Pancreas (tissue), 10 donors: ENCODE data around the gene CCDC102A. TPM values are rescaled to one million over a fixed set of nuclear protein-coding genes. Genes with fewer than 3 reads are reported as not detected.
A peak's percentile ranks its signal among the peaks of the same experiment; 100 is the strongest.

Experiments used
- ATAC-seq, 4 donors: fragments of 200-7000 bp; cut with Tn5 transposase; one replicate each; pipeline versions ENCODE4 v1.8.0 to v1.9.1; 2020; ENCODE audit warnings: mild to moderate bottlenecking in 4 of 4, moderate library complexity in 4 of 4
- DNase-seq, 6 donors: peaks; one replicate each; pipeline ENCODE4 v3.0.0-alpha.2; 2020
- FAIRE-seq: peaks from 2 replicates; lab custom pipeline; 2012; peaks lifted over from hg19 to GRCh38; lab: Jason Lieb, UNC
- H3K27ac ChIP-seq, 4 donors: fragments of 200-600 bp; sonication (generic); 1 replicate in 3 of 4; 2 replicates in 1 of 4; pipeline versions ENCODE4 v1.5.0 to v1.8.0; 2020
- H3K27me3 ChIP-seq, 4 donors: fragments of 200-600 bp; one replicate each; pipeline ENCODE4 v1.8.0; 2021
- H3K36me3 ChIP-seq, 3 donors: fragments of 200-600 bp; sonication (generic) in 1 of 3; one replicate each; pipeline versions ENCODE4 v1.5.0 to v1.8.0; 2020 to 2021
- H3K4me1 ChIP-seq, 3 donors: fragments of 200-600 bp; one replicate each; pipeline ENCODE4 v1.8.0; 2021
- H3K4me3 ChIP-seq, 4 donors: fragments of 200-600 bp; sonication (generic) in 2 of 4; one replicate each; pipeline versions ENCODE4 v1.5.0 to v1.8.0; 2020 to 2021
- H3K9me3 ChIP-seq, 4 donors: fragments of 200-600 bp; one replicate each; pipeline ENCODE4 v1.8.0; 2021
- CTCF ChIP-seq, 4 donors: fragments of 200-600 bp; sonication (generic) in 3 of 4; IDR thresholded peaks; one replicate each; pipeline versions ENCODE4 v1.5.0 to v1.8.0; 2021; ENCODE audit warnings: antibody characterized with exemption in 4 of 4
- WGBS, 2 donors: extraction: QIAGEN DNeasy Blood & Tissue Kit; methylation state at CpG; one replicate each; pipeline ENCODE4 v1.1.7; 2013; 5-methylcytosine and 5-hydroxymethylcytosine counted together
- intact Hi-C, 3 donors: fragments of 100-400 bp; cut with DNase I; formaldehyde crosslinking; loops; one replicate each; pipeline versions ENCODE4 v1.11.1 to v1.14.2; 2022
- polyA plus RNA-seq, 2 donors: library from polyadenylated mRNA; stranded (reverse); fragments of 200-250 nt; gene quantifications; one replicate each; pipeline ENCODE4 v1.2.3, GENCODE V29; 2013
- total RNA-seq, 6 donors: library from RNA; stranded (reverse); fragmentation: NEBNext Ultra II Directional in 4 of 6; extraction: Animal tissue kit (Norgen Biotek cat#: 25700) in 4 of 6; gene quantifications; one replicate each; pipeline versions ENCODE4 v1.2.1 to v1.2.4, GENCODE V29; 2021 to 2023
- donor health status: healthy with polysubstance abuse.
- donor health status: DM: no; HTN: no; CAD: no; lungs with moderate emphysema.
- donor health status: DM: no; HTN: no; CAD: no.
- donor health status: control.
- donor health status: control.
- donor health status: Bipolar disorder and iron deficiency.
- donor health status: DM: yes; HTN: yes; CAD: no.
- donor health status: DM: no; HTN: no; CAD: no.
- donor health status: DM: no; HTN: no; CAD: no.
- donor health status: DM: yes; HTN: yes; CAD: no.

Gene CCDC102A
- total and polyA plus RNA-seq, 8 donors: 2.2 to 5.8 (median 2.9) TPM

GRCh38 chr16:57485091-57485915, 51.1 kb downstream of the CCDC102A start:
- FAIRE-seq: no peak
- Histone ChIP-seq H3K27ac (peak overlapping the region; percentile 42 to 58 (median 52)), H3K4me3 (peak overlapping the region; percentile 72 to 81 (median 78)), H3K27me3 (no peaks in the 10 kb centered on the region), H3K4me1 (peaks cover 0 to 13% (median 7%) of the 10 kb centered on the region in 3 donors), H3K9me3 (no peaks in the 10 kb centered on the region), H3K36me3 (no peaks in the 10 kb centered on the region)
- DNase-seq: peak in 2 of 6 donors; percentile 34 to 68
- TF ChIP-seq CTCF (IDR thresholded peaks at IDR 0.05): no peak
- peak; percentile 7 to 22 (median 12) for ATAC-seq
- 57% methylated on average over 14 of the region's 14 CpGs for WGBS, 2 donors
- intact Hi-C loops: no loop called here

DNA sequence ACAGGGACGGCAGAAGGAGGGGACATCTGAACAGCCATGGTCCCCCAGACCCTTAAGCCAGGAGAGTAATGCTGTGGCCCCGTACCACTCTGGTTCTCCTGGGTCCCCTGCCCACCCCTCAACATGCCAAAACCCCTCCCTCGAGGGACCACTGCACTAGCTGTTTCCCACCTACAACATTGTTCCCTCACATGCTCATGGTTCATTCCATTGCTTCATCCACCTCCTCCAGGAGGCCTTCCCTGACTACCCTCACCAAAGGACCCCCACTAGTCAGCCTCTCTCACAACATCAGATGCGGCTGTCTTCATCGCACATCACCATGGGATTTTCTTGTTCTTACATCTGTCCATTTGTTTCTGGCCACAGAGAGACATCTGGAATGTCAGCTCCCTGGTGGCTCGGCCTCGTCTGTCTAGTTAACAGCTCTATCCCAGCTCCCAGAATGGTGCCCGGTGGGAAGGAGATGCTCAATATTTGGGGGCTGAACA, 51.8 kb downstream of the CCDC102A start:
- peak overlapping the region in 1 of 4 donors; percentile 81 for H3K4me3 ChIP-seq
- FAIRE-seq (no peak), ATAC-seq (no peak), DNase-seq (no peak)
- H3K27me3 ChIP-seq: no peaks in the 10 kb centered on the region
- no peak for TF ChIP-seq CTCF (IDR thresholded peaks at IDR 0.05)
- no peaks in the 10 kb centered on the region for H3K36me3 ChIP-seq
- WGBS, 2 donors: 86 to 89% methylated on average over 8 of the region's 8 CpGs
- H3K27ac ChIP-seq: peak overlapping the region in 1 of 4 donors; percentile 13
- intact Hi-C loops: no loop called here
- peaks cover 0 to 18% (median 7%) of the 10 kb centered on the region in 3 donors for H3K4me1 ChIP-seq
- H3K9me3 ChIP-seq: no peaks in the 10 kb centered on the region

GRCh38 chr16:57483725-57484514, 52.5 kb downstream of the CCDC102A start:
- 55 to 58% methylated on average over 19 of the region's 19 CpGs for WGBS, 2 donors
- DNase-seq (peak in 1 of 6 donors; percentile 74), FAIRE-seq (no peak), ATAC-seq (no peak)
- Histone ChIP-seq H3K4me3 (no peak overlapping the region), H3K36me3 (no peaks in the 10 kb centered on the region), H3K27me3 (no peaks in the 10 kb centered on the region), H3K9me3 (no peaks in the 10 kb centered on the region), H3K4me1 (peaks cover 0 to 22% (median 7%) of the 10 kb centered on the region in 3 donors), H3K27ac (peak overlapping the region in 2 of 4 donors; percentile 11 to 13)
- TF ChIP-seq CTCF (IDR thresholded peaks at IDR 0.05): no peak
- intact Hi-C loops: no loop called here

GRCh38 chr16:57482845-57483545, 53.4 kb downstream of the CCDC102A start:
- Histone ChIP-seq H3K4me1 (peaks cover 0 to 22% (median 7%) of the 10 kb centered on the region in 3 donors), H3K27me3 (no peaks in the 10 kb centered on the region), H3K4me3 (no peak overlapping the region), H3K36me3 (no peaks in the 10 kb centered on the region), H3K9me3 (no peaks in the 10 kb centered on the region), H3K27ac (no peak overlapping the region)
- WGBS, 2 donors: 50 to 55% methylated on average over 13 to 14 of the region's 14 CpGs
- TF ChIP-seq CTCF (IDR thresholded peaks at IDR 0.05): no peak
- intact Hi-C loops: no loop called here
- ATAC-seq (no peak), DNase-seq (peak in 2 of 6 donors; percentile 41 to 64), FAIRE-seq (no peak)
